IPS-20b (cell line): ENCODE results near the gene ANKS1A.

Experiments used
- H3K27ac ChIP-seq: one replicate; pipeline ENCODE4 v1.5.1; 2013; ENCODE audit warnings: low read length
- H3K27me3 ChIP-seq: 2 replicates; pipeline ENCODE4 v1.6.1; 2013; ENCODE audit warnings: mild to moderate bottlenecking, low read length, inconsistent platforms; ENCODE audit not compliant: insufficient read depth
- H3K36me3 ChIP-seq: 2 replicates; pipeline ENCODE4 v1.6.1; 2013; ENCODE audit warnings: low read depth, mild to moderate bottlenecking, inconsistent platforms, low read length, moderate library complexity; ENCODE audit not compliant: insufficient read depth
- H3K4me1 ChIP-seq: 2 replicates; pipeline ENCODE4 v1.6.1; 2013; ENCODE audit warnings: mild to moderate bottlenecking, control low read depth, inconsistent platforms, low read length, moderate library complexity; ENCODE audit not compliant: insufficient read depth
- H3K4me3 ChIP-seq: 2 replicates; pipeline ENCODE4 v1.5.1; 2013; ENCODE audit warnings: mild to moderate bottlenecking, low read length, inconsistent platforms
- H3K9ac ChIP-seq: 2 replicates; pipeline ENCODE4 v1.6.1; 2013; ENCODE audit warnings: low read depth, mild to moderate bottlenecking, inconsistent platforms, low read length, moderate library complexity
- H3K9me3 ChIP-seq: 2 replicates; pipeline ENCODE4 v1.6.1; 2013; ENCODE audit warnings: mild to moderate bottlenecking, low read depth, low read length, inconsistent platforms; ENCODE audit not compliant: insufficient read depth

ANKS1A gene

GRCh38 chr6:35048031-35048613 lies 159.1 kb downstream of the ANKS1A start:
- Histone ChIP-seq H3K4me3 (peak overlapping the region; percentile 28; the same call in 1 of the 2 replicates), H3K9ac (peak overlapping the region; percentile 75; the same call in 1 of the 2 replicates), H3K27ac (peak overlapping the region; percentile 90), H3K9me3 (no peaks in the 10 kb centered on the region), H3K36me3 (0 out of 2 replicates have a peak, but pooled peaks cover 4% of the 10 kb centered on the region), H3K4me1 (peaks cover 63% of the 10 kb centered on the region), H3K27me3 (no peaks in the 10 kb centered on the region)

- H3K36me3 ChIP-seq, result 0 out of 2 replicates have a peak, but pooled peaks cover 4% of the 10 kb centered on the region
- no peaks in the 10 kb centered on the region for H3K27me3 ChIP-seq
- no peaks in the 10 kb centered on the region for H3K9me3 ChIP-seq
- peak overlapping the region; percentile 90 for H3K27ac ChIP-seq
- H3K4me1 ChIP-seq, result peaks cover 58% of the 10 kb centered on the region
- H3K4me3 ChIP-seq, result peak overlapping the region; percentile 28; the same call in 1 of the 2 replicates
- peak overlapping the region; percentile 75; the same call in 1 of the 2 replicates for H3K9ac ChIP-seq
Measured at GRCh38 chr6:35048631-35049083, 159.6 kb downstream of the ANKS1A start.

- Histone ChIP-seq H3K4me3 (no peak overlapping the region), H3K27me3 (no peaks in the 10 kb centered on the region), H3K27ac (no peak overlapping the region), H3K4me1 (peaks cover 52% of the 10 kb centered on the region), H3K9ac (peak overlapping the region; percentile 75; the same call in 1 of the 2 replicates), H3K9me3 (no peaks in the 10 kb centered on the region), H3K36me3 (0 out of 2 replicates have a peak, but pooled peaks cover 8% of the 10 kb centered on the region)
Measured at GRCh38 chr6:35049156-35049735, 160.2 kb downstream of the ANKS1A start.

- 0 out of 2 replicates have a peak, but pooled peaks cover 13% of the 10 kb centered on the region for H3K36me3 ChIP-seq
- H3K27ac ChIP-seq, result no peak overlapping the region
- no peaks in the 10 kb centered on the region for H3K27me3 ChIP-seq
- peaks cover 43% of the 10 kb centered on the region for H3K4me1 ChIP-seq
- H3K9me3 ChIP-seq, result no peaks in the 10 kb centered on the region
- no peak overlapping the region; the same call in 1 of the 2 replicates for H3K9ac ChIP-seq
- H3K4me3 ChIP-seq, result no peak overlapping the region
Measured at GRCh38 chr6:35049900-35050756, 161.1 kb downstream of the ANKS1A start.

GRCh38 chr6:35050757-35051330 lies 161.8 kb downstream of the ANKS1A start:
- H3K36me3 ChIP-seq, result peaks cover 16% of the 10 kb centered on the region; the same call in 1 of the 2 replicates
- H3K9ac ChIP-seq, result no peak overlapping the region
- H3K4me1 ChIP-seq, result peaks cover 37% of the 10 kb centered on the region
- H3K27ac ChIP-seq, result no peak overlapping the region
- no peaks in the 10 kb centered on the region for H3K27me3 ChIP-seq
- no peaks in the 10 kb centered on the region for H3K9me3 ChIP-seq
- H3K4me3 ChIP-seq, result no peak overlapping the region

- H3K4me3 ChIP-seq, result no peak overlapping the region
- no peak overlapping the region for H3K27ac ChIP-seq
- peaks cover 31% of the 10 kb centered on the region for H3K4me1 ChIP-seq
Measured at GRCh38 chr6:35051396-35051795, 162.3 kb downstream of the ANKS1A start.

GRCh38 chr6:35051997-35052583 lies 163.0 kb downstream of the ANKS1A start:
- no peaks in the 10 kb centered on the region for H3K27me3 ChIP-seq
- no peak overlapping the region for H3K27ac ChIP-seq
- peaks cover 17% of the 10 kb centered on the region; the same call in 1 of the 2 replicates for H3K36me3 ChIP-seq
- H3K9ac ChIP-seq, result no peak overlapping the region
- no peak overlapping the region for H3K4me3 ChIP-seq
- H3K9me3 ChIP-seq, result no peaks in the 10 kb centered on the region
- H3K4me1 ChIP-seq, result peaks cover 26% of the 10 kb centered on the region

More at GRCh38 chr6:35051396-35051795, 162.3 kb downstream of the ANKS1A start:
- H3K27me3 ChIP-seq, result no peaks in the 10 kb centered on the region
- no peak overlapping the region for H3K9ac ChIP-seq
- no peaks in the 10 kb centered on the region for H3K9me3 ChIP-seq
- H3K36me3 ChIP-seq, result peaks cover 17% of the 10 kb centered on the region; the same call in 1 of the 2 replicates

- no peaks in the 10 kb centered on the region for H3K27me3 ChIP-seq
- H3K9me3 ChIP-seq, result no peaks in the 10 kb centered on the region
- peaks cover 17% of the 10 kb centered on the region; the same call in 1 of the 2 replicates for H3K36me3 ChIP-seq
- H3K4me1 ChIP-seq, result peaks cover 17% of the 10 kb centered on the region; the same call in 1 of the 2 replicates
- H3K4me3 ChIP-seq, result no peak overlapping the region
- H3K27ac ChIP-seq, result no peak overlapping the region
- H3K9ac ChIP-seq, result 0 out of 2 replicates have a peak overlapping the region, but pooled peaks have one; percentile 22
Measured at GRCh38 chr6:35052694-35053565, 163.9 kb downstream of the ANKS1A start.

GRCh38 chr6:35053701-35054100 lies 164.6 kb downstream of the ANKS1A start:
- no peak overlapping the region for H3K27ac ChIP-seq
- H3K27me3 ChIP-seq, result no peaks in the 10 kb centered on the region
- no peaks in the 10 kb centered on the region for H3K9me3 ChIP-seq
- H3K4me1 ChIP-seq, result peaks cover 9% of the 10 kb centered on the region; the same call in 1 of the 2 replicates
- H3K36me3 ChIP-seq, result peaks cover 17% of the 10 kb centered on the region; the same call in 1 of the 2 replicates
- H3K4me3 ChIP-seq, result no peak overlapping the region
- no peak overlapping the region for H3K9ac ChIP-seq

GRCh38 chr6:35054106-35054742 lies 165.2 kb downstream of the ANKS1A start:
- Histone ChIP-seq H3K4me3 (no peak overlapping the region), H3K4me1 (0 out of 2 replicates have a peak, but pooled peaks cover 5% of the 10 kb centered on the region), H3K27ac (no peak overlapping the region), H3K27me3 (no peaks in the 10 kb centered on the region), H3K36me3 (peaks cover 17% of the 10 kb centered on the region; the same call in 1 of the 2 replicates), H3K9ac (no peak overlapping the region), H3K9me3 (no peaks in the 10 kb centered on the region)
